Measurements from ENCODE around the gene ZFP57.
A peak's percentile ranks its signal among the peaks of the same experiment; 100 is the strongest.

ZFP57 gene

GRCh38 chr6:29680904-29681303, at the start of gene ZFP57:
Gene ZFP57 (minus strand): TSS chr6:29681152. CDS start chr6:29677003, 4,149 bp downstream.
- DNase-seq (ENCODE audit: low read depth, low spot score): no peak

- no peak for DNase-seq (ENCODE audit: low read depth, low spot score)
Observed at GRCh38 chr6:29730575-29731126, 49.7 kb upstream of the ZFP57 start.

- DNase-seq (ENCODE audit: low read depth, low spot score): no peak
Observed at GRCh38 chr6:29729774-29730328, 48.9 kb upstream of the ZFP57 start.

- no peak for DNase-seq (ENCODE audit: low read depth, low spot score)
Observed at GRCh38 chr6:29728875-29729270, 47.9 kb upstream of the ZFP57 start.

GRCh38 chr6:29728173-29728874, 47.4 kb upstream of the ZFP57 start:
- no peak for DNase-seq (ENCODE audit: low read depth, low spot score)

GRCh38 chr6:29727637-29728036, 46.7 kb upstream of the ZFP57 start:
- DNase-seq (ENCODE audit: low read depth, low spot score): no peak

GRCh38 chr6:29726571-29727194, 45.7 kb upstream of the ZFP57 start:
- DNase-seq (ENCODE audit: low read depth, low spot score): no peak

- no peak for DNase-seq (ENCODE audit: low read depth, low spot score)
Observed at GRCh38 chr6:29726001-29726400, 45.0 kb upstream of the ZFP57 start.

GRCh38 chr6:29724937-29725869, 44.3 kb upstream of the ZFP57 start:
- DNase-seq (ENCODE audit: low read depth, low spot score): no peak

- DNase-seq (ENCODE audit: low read depth, low spot score): peak; percentile 60
Observed at GRCh38 chr6:29723666-29724588, 43.0 kb upstream of the ZFP57 start.

GRCh38 chr6:29723262-29723665, 42.3 kb upstream of the ZFP57 start, which contains the start of gene HLA-F:
Gene HLA-F (plus strand): TSS chr6:29723434. CDS start chr6:29723464, 30 bp downstream.
- DNase-seq (ENCODE audit: low read depth, low spot score): peak; percentile 75

- no peak for DNase-seq (ENCODE audit: low read depth, low spot score)
Observed at GRCh38 chr6:29720863-29721262, 39.9 kb upstream of the ZFP57 start.

- no peak for DNase-seq (ENCODE audit: low read depth, low spot score)
Observed at GRCh38 chr6:29710281-29710941, 29.5 kb upstream of the ZFP57 start.

- DNase-seq (ENCODE audit: low read depth, low spot score): no peak
Observed at GRCh38 chr6:29709188-29709587, 28.2 kb upstream of the ZFP57 start.

GRCh38 chr6:29708432-29709179, 27.7 kb upstream of the ZFP57 start:
- DNase-seq (ENCODE audit: low read depth, low spot score): peak; percentile 38

GRCh38 chr6:29705389-29706231, 24.7 kb upstream of the ZFP57 start:
- no peak for DNase-seq (ENCODE audit: low read depth, low spot score)

GRCh38 chr6:29702519-29703103, 21.7 kb upstream of the ZFP57 start:
- DNase-seq (ENCODE audit: low read depth, low spot score): peak; percentile 54
